ENCODE measurements around the gene TENM3.

Gene TENM3

GRCh38 chr4:182475539-182475938 lies 232.3 kb downstream of the TENM3 start:
- DNase-seq, result no peak

DNA sequence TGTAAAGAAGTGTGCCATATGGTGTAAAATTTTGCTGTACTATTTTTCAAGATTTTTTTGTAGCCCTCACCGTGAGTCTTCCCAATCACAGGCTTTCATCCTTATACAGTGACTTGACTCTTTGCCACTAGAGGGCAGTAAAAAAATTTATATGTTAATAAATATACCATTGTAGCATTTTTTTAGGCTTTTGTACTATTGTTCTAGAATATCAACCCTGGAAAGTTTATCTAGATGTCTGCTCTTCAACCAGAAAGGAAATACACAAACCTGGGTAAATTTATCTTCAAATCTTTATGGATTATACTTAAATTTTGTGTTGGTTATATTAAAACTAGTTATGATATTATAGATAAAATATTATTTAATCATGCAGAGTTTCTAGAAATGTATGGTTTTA lies 235.3 kb downstream of the TENM3 start:
- peak; percentile 5 for DNase-seq

- no peak for DNase-seq
Measured at GRCh38 chr4:182483685-182484084, 240.5 kb downstream of the TENM3 start.

DNA sequence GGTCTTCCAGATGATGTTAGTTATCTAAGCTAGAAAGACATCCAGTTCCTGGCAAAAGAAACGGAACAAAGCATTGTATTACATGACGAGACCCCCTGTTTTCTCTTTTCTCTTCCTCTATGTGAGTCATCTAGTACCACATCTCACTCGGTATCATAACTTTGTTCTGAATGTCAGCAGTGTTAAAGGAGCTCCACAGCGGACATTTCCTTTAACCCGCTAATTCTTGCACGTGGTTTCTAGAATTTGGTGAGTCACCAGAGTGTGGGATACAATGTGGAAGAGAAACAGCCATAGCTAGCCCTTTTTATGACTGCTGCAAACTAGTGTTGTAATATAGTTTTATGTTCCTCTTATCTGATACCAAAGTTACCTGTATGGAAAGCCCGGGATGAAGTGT lies 243.7 kb downstream of the TENM3 start:
- no peak for DNase-seq

DNA sequence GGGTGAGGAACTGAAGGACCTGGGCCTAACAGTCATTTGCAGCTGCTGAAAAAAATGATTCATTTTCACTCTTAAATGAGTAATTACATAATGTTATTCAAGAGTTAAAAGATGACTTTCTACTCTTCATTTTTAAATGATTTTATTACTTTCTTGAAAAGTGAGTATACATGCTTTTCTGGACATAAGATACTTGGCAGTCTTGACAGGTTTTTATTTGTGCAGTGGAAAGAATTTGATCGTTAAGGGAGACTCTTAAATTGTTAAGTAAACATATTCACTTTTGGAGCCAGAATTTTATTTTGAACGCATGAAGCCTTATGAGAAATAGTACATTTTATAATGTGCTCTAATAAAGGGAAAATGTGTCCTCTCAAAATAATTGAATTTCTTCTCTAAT lies 245.7 kb downstream of the TENM3 start:
- no peak for DNase-seq

- no peak for DNase-seq
Measured at GRCh38 chr4:182489607-182490006, 246.4 kb downstream of the TENM3 start.

DNA sequence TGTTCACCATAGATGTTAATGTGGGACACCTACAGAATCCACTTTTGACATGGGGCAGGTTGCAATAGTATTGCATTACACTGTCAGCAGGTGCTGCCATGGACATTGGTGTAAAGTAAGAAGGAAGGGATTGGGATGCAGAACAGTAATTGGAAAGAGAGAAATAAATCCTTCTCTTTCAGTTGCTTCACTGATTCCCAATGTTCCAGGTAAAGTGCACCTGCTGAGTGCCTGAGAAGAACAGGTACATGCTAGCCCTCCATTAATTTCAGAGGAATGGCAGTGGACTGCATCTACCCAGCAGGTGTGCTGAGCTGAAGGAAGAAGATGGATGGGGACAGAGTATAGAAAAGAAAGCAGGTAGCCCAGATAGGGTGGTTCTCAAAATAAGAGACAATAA lies 248.5 kb downstream of the TENM3 start:
- no peak for DNase-seq

DNA sequence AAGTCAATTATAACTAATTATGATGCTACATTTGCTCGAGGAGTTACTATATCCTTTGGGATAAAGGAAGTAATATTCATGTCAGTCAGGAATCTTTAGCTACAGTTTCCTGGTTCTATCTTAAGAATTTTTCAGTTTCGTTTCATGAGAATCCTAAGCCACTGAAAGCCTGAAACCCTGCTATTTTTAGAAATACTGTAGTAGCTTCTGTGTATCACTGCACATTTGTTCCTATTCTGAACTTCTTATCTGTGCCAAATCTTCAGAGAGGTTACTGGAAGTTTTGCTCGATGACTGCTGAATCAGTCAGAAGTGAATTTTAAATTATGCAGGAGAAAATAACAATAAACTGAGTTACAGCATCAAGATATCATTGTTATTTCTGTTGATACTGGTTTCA lies 249.2 kb downstream of the TENM3 start:
- no peak for DNase-seq

DNA sequence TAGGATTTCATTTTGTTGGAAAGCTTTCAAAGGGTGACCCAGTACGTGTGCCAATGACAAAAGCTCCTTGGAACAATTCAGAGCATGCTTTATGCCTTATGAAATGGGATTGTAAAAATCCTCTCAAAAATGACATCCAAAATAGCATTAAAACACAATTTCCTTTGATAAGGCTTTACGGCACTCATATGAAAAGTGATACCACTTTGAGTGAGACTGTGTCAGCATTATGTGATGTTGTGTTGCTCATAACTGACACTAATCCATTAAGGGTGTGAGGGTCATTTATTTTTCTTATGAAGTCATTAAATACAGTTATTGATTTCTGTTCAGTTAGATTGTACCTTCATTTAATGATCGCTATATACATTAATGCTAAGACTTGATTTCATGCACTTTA lies 250.2 kb downstream of the TENM3 start:
- no peak for DNase-seq

GRCh38 chr4:182494103-182494502 lies 250.9 kb downstream of the TENM3 start:
- DNase-seq, result no peak

DNA sequence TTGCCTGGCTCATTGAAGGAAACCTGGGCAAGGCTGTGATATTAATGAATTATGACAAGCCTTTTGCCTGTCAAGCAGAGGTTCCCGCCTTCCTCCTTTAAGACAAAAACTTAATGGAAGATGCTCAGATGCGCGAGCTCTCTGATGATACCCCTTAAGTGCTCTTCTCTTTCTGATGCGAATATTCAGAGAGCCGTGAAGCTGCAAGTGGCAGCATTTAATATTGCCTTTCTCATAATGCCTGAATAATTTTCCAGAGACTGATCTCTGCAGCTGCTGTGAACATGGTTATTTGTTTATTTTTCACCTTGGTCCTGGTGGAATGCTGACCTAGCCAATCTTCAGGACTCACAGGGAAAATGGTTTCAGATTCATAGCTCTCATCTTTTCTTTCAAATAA lies 251.8 kb downstream of the TENM3 start:
- DNase-seq, result no peak

DNA sequence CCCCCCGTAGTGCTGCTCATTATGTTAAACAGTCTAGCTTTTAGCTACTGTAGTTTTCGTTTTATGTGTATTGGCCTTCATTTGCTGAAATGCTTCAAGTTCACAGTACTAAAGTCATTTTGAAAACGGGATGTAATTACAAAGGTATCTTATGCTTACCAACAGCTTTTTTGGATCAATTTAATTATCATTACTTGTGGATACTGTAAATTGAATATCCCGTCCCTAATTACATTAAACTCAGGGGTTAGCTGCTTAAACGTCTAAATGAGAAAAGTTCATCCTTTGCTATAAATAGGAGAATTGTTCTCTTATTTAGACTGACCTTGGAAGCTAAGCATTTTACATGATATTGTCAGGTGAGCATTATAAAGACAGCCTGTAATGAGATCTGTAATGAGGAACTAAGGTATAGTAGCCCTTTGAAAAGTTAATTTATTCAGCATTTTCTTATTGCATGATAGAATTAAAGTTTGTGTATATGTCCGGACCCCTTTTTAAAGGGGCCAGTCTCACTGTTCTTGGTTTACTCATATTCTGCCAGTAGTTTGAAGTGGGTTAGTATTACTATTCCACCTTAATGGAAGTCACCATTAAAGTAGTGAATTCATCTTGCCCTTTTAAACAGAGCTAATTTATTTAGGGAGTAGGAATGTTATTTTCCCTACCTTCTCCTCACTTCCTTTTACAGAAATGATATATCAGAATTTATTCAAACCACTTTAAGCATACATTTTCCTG lies 252.6 kb downstream of the TENM3 start:
- DNase-seq, result no peak

GRCh38 chr4:182496408-182496807 lies 253.2 kb downstream of the TENM3 start:
- no peak for DNase-seq

DNA sequence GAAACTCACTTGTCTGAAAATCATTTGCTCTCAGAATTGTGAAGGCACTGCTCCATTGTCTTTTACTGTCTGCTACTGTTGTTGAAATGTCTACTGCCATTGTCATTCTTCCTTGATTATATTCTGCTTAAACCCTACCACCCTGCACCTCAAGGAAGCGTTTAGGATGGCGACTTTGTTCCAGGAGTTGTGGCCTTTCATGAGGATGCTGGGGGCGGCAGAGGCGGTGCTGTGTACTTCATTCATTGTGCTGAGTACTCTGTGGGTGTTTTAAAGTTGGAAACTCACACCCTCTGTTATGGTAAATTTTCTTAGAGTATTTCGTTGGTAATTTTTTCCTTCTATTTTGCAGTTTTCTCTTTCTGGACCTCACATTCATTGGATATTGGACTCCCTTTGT lies 258.9 kb downstream of the TENM3 start:
- no peak for DNase-seq

DNA sequence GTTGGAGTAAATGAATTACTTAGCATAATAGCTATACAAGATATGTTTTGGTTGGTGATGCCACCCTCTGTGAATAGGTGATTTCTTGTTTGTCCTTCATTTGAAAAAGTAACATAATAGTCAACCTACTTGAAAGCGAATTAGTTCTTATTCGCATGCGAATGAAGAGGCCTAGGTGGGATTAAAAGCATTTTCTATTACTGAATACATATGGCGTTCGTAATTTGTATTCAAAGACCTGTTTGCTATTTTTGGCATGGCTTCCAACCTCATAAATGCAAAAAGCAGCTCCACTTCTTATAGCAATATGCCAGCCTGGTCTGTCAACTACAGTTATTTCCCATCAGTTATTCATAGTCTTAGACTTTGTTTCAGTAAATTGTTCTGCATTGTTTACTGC lies 261.3 kb downstream of the TENM3 start:
- no peak for DNase-seq

GRCh38 chr4:182507805-182508204 lies 264.6 kb downstream of the TENM3 start:
- no peak for DNase-seq

GRCh38 chr4:182510836-182511235 lies 267.6 kb downstream of the TENM3 start:
- DNase-seq, result no peak

GRCh38 chr4:182513587-182514291 lies 270.5 kb downstream of the TENM3 start:
- no peak for DNase-seq

DNA sequence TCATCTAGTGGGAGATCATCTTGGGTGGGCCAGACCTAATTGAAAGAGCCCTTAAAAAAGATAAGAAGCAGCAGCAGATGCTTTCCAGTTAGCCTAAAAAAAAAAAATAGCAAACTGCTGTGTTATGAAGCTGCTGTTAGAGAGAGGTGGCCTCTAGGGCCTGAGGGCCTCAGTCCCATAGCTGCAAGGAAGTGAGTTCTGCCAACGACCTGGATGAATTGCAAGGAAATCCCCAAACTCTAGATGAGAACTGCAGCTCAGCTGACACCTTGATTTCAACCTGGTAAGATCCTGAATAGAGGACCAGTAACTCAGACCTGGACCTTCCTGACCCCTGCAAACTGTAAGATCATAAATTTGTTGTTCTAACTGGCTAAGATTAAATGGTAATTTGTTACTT lies 275.2 kb downstream of the TENM3 start:
- no peak for DNase-seq

GRCh38 chr4:182519528-182519927 lies 276.3 kb downstream of the TENM3 start:
- DNase-seq, result no peak

- no peak for DNase-seq
Measured at GRCh38 chr4:182521011-182521410, 277.8 kb downstream of the TENM3 start.

- DNase-seq, result no peak
Measured at GRCh38 chr4:182528819-182529218, 285.6 kb downstream of the TENM3 start.

DNA sequence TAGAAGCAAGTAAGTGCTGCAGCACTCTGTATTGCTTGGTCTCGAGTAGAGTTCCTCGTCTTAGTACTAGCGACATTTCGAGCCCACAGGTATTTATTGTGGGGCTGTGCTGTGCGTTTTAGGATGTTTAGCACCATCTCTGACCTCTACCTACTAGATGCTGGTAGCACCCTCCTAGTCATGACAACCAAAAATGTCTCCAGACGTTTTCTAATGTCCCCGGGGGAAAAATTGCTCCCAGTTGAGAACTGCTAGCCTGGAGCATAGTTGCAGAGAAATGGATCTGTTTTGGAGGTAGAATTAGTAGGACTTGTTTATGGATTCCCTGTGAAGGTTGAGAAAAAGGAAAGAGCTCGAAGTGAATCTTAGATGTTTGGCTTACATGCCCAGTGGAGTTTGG lies 287.2 kb downstream of the TENM3 start:
- no peak for DNase-seq

GRCh38 chr4:182531555-182532162 lies 288.5 kb downstream of the TENM3 start:
- DNase-seq, result no peak

Measured in NCI-H2081 treated with DMSO at 0.1 percent for 48 hours (cell line).